Karpas-422 (cell line): ENCODE results near the gene ZFAND2B. TPM values are rescaled to one million over a fixed set of nuclear protein-coding genes. Genes with fewer than 3 reads are reported as not detected.

ENCODE experiments used
- DNase-seq: peaks from one replicate; pipeline ENCODE4 v3.0.0-alpha.2; 2015
- H2AFZ ChIP-seq: fragments of 200-600 bp; sonication (generic); 2 replicates; pipeline ENCODE4 v1.6.1; 2014; ENCODE audit warnings: antibody characterized with exemption, low read length, mixed read lengths
- H3K27ac ChIP-seq: fragments of 200-600 bp; sonication (generic); 2 replicates; pipeline ENCODE4 v1.5.1; 2014; ENCODE audit warnings: mild to moderate bottlenecking, low read length, moderate library complexity
- H3K27me3 ChIP-seq: fragments of 200-600 bp; sonication (generic); 2 replicates; pipeline ENCODE4 v1.6.1; 2014; ENCODE audit warnings: low read length, mixed read lengths
- H3K36me3 ChIP-seq: fragments of 200-600 bp; sonication (generic); 2 replicates; pipeline ENCODE4 v1.6.1; 2014; ENCODE audit warnings: low read length, mixed read lengths; ENCODE audit not compliant: insufficient read depth
- H3K4me1 ChIP-seq: fragments of 200-600 bp; sonication (generic); 2 replicates; pipeline ENCODE4 v1.6.1; 2014; ENCODE audit warnings: mild to moderate bottlenecking, low read length, mixed read lengths
- H3K4me2 ChIP-seq: fragments of 200-600 bp; sonication (generic); 2 replicates; pipeline ENCODE4 v1.6.1; 2014; ENCODE audit warnings: low read length, low read depth, mild to moderate bottlenecking; ENCODE audit not compliant: poor library complexity, severe bottlenecking
- H3K4me3 ChIP-seq: fragments of 200-600 bp; sonication (generic); 2 replicates; pipeline ENCODE4 v1.5.1; 2014; ENCODE audit warnings: mild to moderate bottlenecking, antibody characterized with exemption, low read length, mixed read lengths
- H3K79me2 ChIP-seq: fragments of 200-600 bp; sonication (generic); 2 replicates; pipeline ENCODE4 v1.6.1; 2014; ENCODE audit warnings: mild to moderate bottlenecking, low read length, mixed read lengths
- H3K9ac ChIP-seq: fragments of 200-600 bp; sonication (generic); 2 replicates; pipeline ENCODE4 v1.6.0; 2014; ENCODE audit warnings: low read length
- H3K9me2 ChIP-seq: fragments of 200-600 bp; sonication (generic), shearing (Covaris generic); replicated peaks from 2 replicates; pipeline ENCODE4 v1.6.0; 2014; ENCODE audit warnings: mild to moderate bottlenecking, low read length, moderate library complexity; ENCODE audit not compliant: insufficient read depth
- H3K9me3 ChIP-seq: fragments of 300-700, 200-600 bp; sonication (generic); 2 replicates; pipeline ENCODE4 v1.6.1; 2014; ENCODE audit warnings: low read length, mixed read lengths
- H4K20me1 ChIP-seq: fragments of 200-600 bp; sonication (generic); 2 replicates; pipeline ENCODE4 v1.6.1; 2014; ENCODE audit warnings: mild to moderate bottlenecking, antibody characterized with exemption, low read length, low read depth; ENCODE audit not compliant: insufficient read depth
- total RNA-seq: library from RNA; depleted of rRNA; stranded (reverse); fragments of >200 nt; shearing (Covaris generic); gene quantifications from 2 replicates; pipeline ENCODE4 v1.2.3, GENCODE V29; 2014; ENCODE audit warnings: low replicate concordance

ZFAND2B gene
- total RNA-seq, 1 experiment from 2014 or later: 28.0 TPM

DNA sequence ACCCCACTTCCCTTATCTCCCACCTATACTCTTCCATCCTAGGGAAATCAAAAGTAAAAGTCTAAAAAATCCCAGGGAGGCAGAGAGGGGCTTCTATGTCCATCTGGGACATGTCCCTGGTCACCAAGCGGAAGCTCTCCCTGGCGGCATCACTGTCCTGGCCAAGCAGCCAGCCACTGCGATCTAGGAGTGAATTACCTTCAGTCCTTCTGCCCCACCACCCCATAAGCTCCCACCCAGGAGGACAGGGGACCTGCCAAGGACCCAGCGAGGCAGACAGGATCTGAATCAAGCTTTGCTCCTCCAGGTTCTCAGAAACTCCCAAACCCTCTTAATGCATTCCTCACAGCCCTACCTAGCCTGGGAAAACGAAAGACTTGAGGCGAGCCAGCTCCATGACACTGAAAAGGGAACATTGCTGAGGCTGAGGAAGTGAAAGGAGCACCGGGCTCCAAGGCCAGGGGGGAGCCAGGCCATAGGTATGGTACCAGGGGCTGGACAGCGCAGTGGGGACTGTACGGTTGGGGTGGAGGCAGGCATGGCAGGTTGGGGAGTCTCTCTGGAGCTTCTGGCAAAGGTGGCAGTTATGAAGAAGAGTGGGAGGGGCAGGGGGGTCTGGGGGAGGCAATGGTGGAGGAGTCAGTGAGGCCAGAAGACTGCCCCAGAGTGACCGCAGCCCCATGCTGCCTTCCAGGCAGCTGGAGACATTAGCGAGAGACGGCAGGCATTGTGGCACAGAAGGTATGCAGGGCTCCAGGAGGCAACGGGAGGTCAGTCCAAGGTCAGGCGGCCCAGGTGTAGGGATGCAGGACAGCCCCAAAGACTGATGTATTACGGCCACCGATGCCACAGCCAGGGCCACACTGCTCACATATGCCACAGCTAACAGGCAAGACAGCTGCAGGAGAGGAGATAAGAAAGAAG, 34.1 kb upstream of the ZFAND2B start:
- Histone ChIP-seq H4K20me1 (no peaks in the 10 kb centered on the region), H3K4me2 (no peak overlapping the region), H3K27ac (no peak overlapping the region), H3K9me2 (no peaks in the 10 kb centered on the region), H3K79me2 (peaks cover 22% of the 10 kb centered on the region), H3K9ac (no peak overlapping the region), H3K4me3 (no peak overlapping the region), H3K4me1 (peaks cover 12% of the 10 kb centered on the region), H2AFZ (no peak overlapping the region), H3K36me3 (peaks cover 8% of the 10 kb centered on the region; the same call in 1 of the 2 replicates), H3K27me3 (no peaks in the 10 kb centered on the region), H3K9me3 (no peaks in the 10 kb centered on the region)
- DNase-seq: peak; percentile 21

DNA sequence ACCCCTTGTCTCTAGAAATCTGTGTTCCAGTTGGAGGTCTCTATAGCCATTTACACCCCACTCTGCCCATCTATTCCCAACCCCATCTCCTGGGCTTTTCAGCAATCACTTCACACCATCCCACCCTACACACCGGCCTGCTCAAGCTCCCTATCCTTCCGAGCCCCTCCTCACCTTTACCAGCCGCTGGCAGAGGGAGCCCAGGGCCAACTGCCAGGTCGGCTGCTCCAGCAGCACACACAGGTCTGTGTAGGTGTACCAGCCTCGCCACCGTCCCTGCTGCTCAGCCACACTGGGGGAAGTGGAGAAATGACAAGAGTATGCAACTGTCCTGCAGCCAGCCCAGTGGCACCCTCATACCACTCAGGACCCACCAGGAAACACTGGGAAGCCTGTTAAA, 33.4 kb upstream of the ZFAND2B start:
- Histone ChIP-seq H2AFZ (no peak overlapping the region), H3K4me2 (no peak overlapping the region), H3K9ac (no peak overlapping the region), H3K79me2 (peaks cover 22% of the 10 kb centered on the region), H4K20me1 (no peaks in the 10 kb centered on the region), H3K4me3 (no peak overlapping the region), H3K36me3 (peaks cover 8% of the 10 kb centered on the region; the same call in 1 of the 2 replicates), H3K9me2 (no peaks in the 10 kb centered on the region), H3K27ac (no peak overlapping the region), H3K27me3 (no peaks in the 10 kb centered on the region), H3K9me3 (no peaks in the 10 kb centered on the region), H3K4me1 (peaks cover 13% of the 10 kb centered on the region)
- no peak for DNase-seq

GRCh38 chr2:219174146-219174545, 32.4 kb upstream of the ZFAND2B start:
- Histone ChIP-seq H3K27me3 (no peaks in the 10 kb centered on the region), H3K4me2 (no peak overlapping the region), H3K4me3 (no peak overlapping the region), H3K79me2 (peaks cover 29% of the 10 kb centered on the region), H3K36me3 (peaks cover 8% of the 10 kb centered on the region; the same call in 1 of the 2 replicates), H2AFZ (no peak overlapping the region), H3K9ac (no peak overlapping the region), H3K27ac (no peak overlapping the region), H3K9me3 (no peaks in the 10 kb centered on the region), H4K20me1 (no peaks in the 10 kb centered on the region), H3K4me1 (peaks cover 17% of the 10 kb centered on the region), H3K9me2 (no peaks in the 10 kb centered on the region)
- DNase-seq: no peak

DNA sequence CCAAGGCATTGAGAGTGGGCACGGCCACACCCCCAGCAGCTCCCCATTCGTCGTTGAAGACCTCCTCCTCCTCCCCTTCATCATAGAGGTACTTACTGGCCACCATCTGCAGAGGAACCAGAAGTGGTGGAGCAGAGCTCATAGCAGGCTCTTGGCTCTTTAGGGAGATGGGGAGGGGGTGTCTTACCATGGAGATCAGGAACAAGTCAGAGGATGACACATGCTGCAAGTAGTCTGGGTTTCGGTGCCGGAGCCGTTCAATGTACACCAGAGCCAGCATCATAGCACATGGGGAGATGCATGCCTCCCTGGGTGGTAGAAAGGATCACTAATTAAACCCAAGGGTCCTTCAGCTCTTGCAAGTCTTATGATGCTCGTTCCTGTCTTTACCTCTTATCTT, 31.8 kb upstream of the ZFAND2B start:
- peaks cover 22% of the 10 kb centered on the region for H3K4me1 ChIP-seq
- no peak overlapping the region for H3K4me2 ChIP-seq
- H3K27ac ChIP-seq: no peak overlapping the region

DNA sequence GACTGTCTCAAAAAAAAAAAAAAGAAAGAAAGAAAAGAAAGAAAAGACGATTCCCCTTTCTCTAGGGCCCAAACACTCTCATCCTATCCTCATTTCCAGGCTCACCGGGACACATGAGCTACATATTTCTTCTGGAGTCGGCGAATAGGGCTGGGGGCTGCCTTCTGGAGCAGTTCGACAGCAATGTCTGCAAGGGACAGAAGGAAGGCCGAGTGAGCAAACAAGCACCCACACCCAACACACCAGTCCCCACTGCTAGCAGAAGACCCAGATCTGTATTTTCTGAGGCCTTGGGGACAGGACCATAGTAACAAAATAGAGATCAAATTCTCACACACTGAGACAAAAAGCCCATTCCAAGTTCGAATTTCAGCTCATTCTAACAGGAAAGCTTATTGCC, 31.1 kb upstream of the ZFAND2B start:
- Histone ChIP-seq H3K27ac (peak overlapping the region; percentile 88), H3K9ac (peak overlapping the region; percentile 98), H3K9me3 (no peaks in the 10 kb centered on the region), H3K4me3 (peak overlapping the region; percentile 81), H3K27me3 (no peaks in the 10 kb centered on the region), H4K20me1 (no peaks in the 10 kb centered on the region), H3K9me2 (no peaks in the 10 kb centered on the region), H3K36me3 (peaks cover 13% of the 10 kb centered on the region; the same call in 1 of the 2 replicates), H3K79me2 (peaks cover 39% of the 10 kb centered on the region), H2AFZ (no peak overlapping the region), H3K4me2 (peak overlapping the region; percentile 92), H3K4me1 (peaks cover 22% of the 10 kb centered on the region)
- no peak for DNase-seq

More for the DNA sequence above, 31.8 kb upstream of the ZFAND2B start:
- Histone ChIP-seq H3K36me3 (peaks cover 8% of the 10 kb centered on the region; the same call in 1 of the 2 replicates), H3K79me2 (peaks cover 35% of the 10 kb centered on the region), H3K9me3 (no peaks in the 10 kb centered on the region), H3K27me3 (no peaks in the 10 kb centered on the region), H4K20me1 (no peaks in the 10 kb centered on the region), H3K9me2 (no peaks in the 10 kb centered on the region), H3K9ac (peak overlapping the region; percentile 12; the same call in 1 of the 2 replicates), H2AFZ (no peak overlapping the region), H3K4me3 (no peak overlapping the region)
- DNase-seq: peak; percentile 32

DNA sequence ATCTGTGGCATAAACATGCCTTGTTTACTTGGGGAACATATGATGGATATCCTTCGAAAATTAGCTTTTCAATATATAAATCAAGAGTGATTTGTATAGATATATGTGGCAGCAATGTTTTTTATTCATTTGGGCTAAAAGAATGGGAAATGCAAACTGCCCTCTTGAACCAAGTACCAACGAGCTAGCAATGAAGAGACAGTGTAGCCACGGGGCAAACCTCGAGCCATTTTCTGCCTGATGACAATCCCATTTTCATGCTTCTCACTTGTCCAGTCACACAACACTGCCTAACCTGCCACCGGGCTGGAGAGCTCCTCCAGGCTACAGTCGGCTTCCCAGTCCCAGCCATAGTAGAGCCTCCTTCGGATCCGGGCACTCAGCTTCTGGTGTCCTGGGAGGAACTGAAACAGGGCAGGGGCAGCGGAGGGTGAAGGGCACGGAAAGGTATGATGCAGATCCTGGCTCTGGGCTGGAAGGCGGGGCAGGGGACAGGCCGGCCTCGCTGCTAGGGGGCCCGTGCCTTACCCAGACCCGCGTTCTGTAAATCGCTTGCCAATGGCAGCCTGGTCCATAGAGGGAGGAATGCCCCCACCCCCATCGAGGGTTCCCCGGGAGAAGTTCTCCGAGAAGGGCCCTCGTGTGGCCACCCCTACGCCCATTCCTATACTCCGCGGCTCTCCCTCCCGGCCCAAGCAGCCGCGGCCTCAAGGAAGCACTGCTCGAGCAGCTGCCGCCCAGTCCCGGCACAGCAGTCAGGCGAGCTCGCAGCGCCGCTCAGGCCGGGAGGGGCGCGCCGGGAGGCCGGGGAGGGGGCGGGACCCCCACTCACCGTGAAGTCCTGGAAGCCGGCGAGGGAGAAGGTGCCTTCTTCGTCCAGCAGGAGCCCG, 30.4 kb upstream of the ZFAND2B start:
- peak; percentile 84 for DNase-seq
- Histone ChIP-seq H3K9me3 (no peaks in the 10 kb centered on the region), H3K9ac (peak overlapping the region; percentile 98), H3K4me1 (peaks cover 22% of the 10 kb centered on the region), H4K20me1 (no peaks in the 10 kb centered on the region), H3K4me2 (peak overlapping the region; percentile 92), H3K79me2 (peaks cover 39% of the 10 kb centered on the region), H3K9me2 (no peaks in the 10 kb centered on the region), H3K36me3 (peaks cover 17% of the 10 kb centered on the region; the same call in 1 of the 2 replicates), H3K27ac (peak overlapping the region; percentile 88), H2AFZ (peak overlapping the region; percentile 54; the same call in 1 of the 2 replicates), H3K4me3 (peak overlapping the region; percentile 81), H3K27me3 (no peaks in the 10 kb centered on the region)

GRCh38 chr2:219176818-219177551, 29.6 kb upstream of the ZFAND2B start, which contains the start of gene CNPPD1:
Gene CNPPD1 (minus strand): TSS chr2:219176925. CDS start chr2:219176828, 97 bp downstream.
- peak within 1 kb of the TSS; percentile 88 for H3K27ac ChIP-seq
- no peaks in the 10 kb centered on the region for H4K20me1 ChIP-seq
- peak within 1 kb of the TSS; percentile 92 for H3K4me2 ChIP-seq
- H3K36me3 ChIP-seq: peaks cover 25% of the 10 kb centered on the region; the same call in 1 of the 2 replicates
- peak within 1 kb of the TSS; percentile 98 for H3K9ac ChIP-seq
- H3K4me3 ChIP-seq: peak within 1 kb of the TSS; percentile 81
- H3K4me1 ChIP-seq: peaks cover 22% of the 10 kb centered on the region
- peak; percentile 94 for DNase-seq
- no peaks in the 10 kb centered on the region for H3K9me3 ChIP-seq
- H3K27me3 ChIP-seq: no peaks in the 10 kb centered on the region
- peaks cover 39% of the 10 kb centered on the region for H3K79me2 ChIP-seq
- no peaks in the 10 kb centered on the region for H3K9me2 ChIP-seq
- H2AFZ ChIP-seq: peak within 1 kb of the TSS; percentile 54; the same call in 1 of the 2 replicates
